OCI-LY1 (cell line): ENCODE measurements around the gene ARHGAP32.

Experiments used
- CTCF ChIP-seq: fragments of 200-600 bp; sonication (generic), shearing (Covaris generic); IDR thresholded peaks from 2 replicates; pipeline ENCODE4 v1.5.1; 2017; ENCODE audit warnings: mild to moderate bottlenecking, antibody characterized with exemption, low read length, moderate library complexity, mixed read lengths
- EZH2 ChIP-seq: fragments of 200-600 bp; sonication (generic), shearing (Covaris generic); IDR thresholded peaks from 2 replicates; pipeline ENCODE4 v1.8.0; 2017; ENCODE audit warnings: borderline replicate concordance, mixed run types, mild to moderate bottlenecking, antibody characterized with exemption, low read length, moderate library complexity, mixed read lengths

GRCh38 chr11:129222158-129222557 is 30.0 kb upstream of the ARHGAP32 start:
- TF ChIP-seq CTCF (no peak), EZH2 (no peak)
